HG03064 (cell line): ENCODE measurements around the gene MTCH1.

Experiments
- ATAC-seq: cut with Tn5 transposase; IDR thresholded peaks from one replicate; pipeline ENCODE4 v1.9.1; 2021; ENCODE audit warnings: low read depth; ENCODE audit not compliant: unreplicated experiment

Gene MTCH1

DNA sequence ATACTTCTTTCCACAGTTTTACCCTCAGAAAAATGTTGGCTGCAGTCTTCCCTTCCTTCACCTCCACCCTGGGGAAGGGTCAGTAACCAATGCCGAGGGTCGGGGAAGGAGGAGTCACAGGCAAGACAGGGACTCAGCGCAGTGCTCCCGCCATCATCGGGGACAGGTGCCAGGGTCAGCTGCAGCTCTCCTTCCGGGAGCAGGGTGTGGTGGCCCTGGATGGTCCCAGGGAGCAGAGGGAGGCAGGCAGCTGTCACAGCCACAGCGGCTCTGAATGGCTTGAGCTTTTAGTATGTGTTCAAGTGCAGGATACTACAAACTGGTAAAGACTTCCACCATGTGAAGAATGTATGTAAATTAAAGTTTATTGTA lies 57.5 kb downstream of the MTCH1 start:
- ATAC-seq, result no peak

GRCh38 chr6:36927691-36928546 lies 58.1 kb downstream of the MTCH1 start:
- ATAC-seq, result no peak

DNA sequence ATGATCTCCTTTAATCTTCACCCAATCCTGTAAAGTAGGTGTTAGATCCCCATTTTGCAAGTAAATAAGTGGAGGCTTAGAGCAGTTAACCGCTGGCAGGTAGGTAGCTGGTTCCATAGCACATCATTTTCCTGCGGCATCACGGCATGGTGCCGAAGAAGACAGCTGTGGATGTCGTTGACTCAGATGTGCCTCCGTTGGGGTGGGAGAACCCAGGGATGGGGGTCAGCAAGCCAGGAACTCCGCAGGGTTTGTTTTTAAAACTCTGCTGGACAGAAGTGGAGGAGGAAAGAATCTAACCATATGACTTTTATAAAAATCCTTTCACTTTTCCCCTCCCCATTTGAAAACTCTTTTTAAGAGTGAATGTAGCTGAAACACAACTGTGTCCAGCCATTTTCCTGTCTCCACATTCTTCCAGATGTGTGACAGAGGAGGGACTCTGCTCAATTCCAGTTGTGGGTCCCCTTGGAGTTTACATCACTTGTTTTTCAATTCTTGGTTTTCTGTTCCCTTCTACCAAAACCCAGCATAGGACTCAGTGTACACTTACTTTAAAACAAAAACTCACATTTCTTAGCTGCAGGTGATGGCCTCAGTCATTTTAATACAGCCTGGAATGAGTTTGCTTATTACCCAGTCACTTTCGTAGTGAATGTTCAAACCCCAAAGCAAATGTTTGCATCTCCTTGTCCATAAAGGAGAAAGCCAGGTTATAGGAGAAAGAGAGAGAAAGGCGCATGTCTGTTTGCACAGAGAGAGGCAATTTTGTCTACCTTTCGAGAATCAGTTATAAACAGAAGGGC lies 59.1 kb downstream of the MTCH1 start:
- ATAC-seq, result no peak

- no peak for ATAC-seq
These were observed 60.2 kb downstream of the MTCH1 start for GRCh38 chr6:36925809-36926208.

- ATAC-seq, result no peak
These were observed 61.1 kb downstream of the MTCH1 start for GRCh38 chr6:36924778-36925374.

GRCh38 chr6:36924131-36924530 lies 61.9 kb downstream of the MTCH1 start:
- ATAC-seq, result no peak

DNA sequence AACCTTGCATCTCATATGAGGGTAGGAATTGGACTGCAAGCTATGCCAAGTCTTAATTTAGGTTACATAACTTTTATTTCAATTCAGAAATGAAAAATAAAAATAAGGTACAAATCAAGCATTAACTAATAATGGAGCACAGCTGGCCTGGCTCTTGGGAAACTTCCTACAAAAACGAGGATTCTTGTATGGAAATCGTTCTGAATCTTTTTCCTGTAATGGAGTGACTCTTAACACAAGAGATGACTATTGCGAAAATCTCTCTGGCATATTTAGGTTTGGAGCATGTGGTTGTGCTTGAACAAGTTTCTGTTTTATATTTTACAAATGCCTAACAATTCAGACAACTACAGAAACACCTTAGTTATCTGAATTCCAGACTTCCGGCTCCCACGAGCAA lies 65.5 kb downstream of the MTCH1 start:
- no peak for ATAC-seq

- ATAC-seq, result no peak
These were observed 65.9 kb downstream of the MTCH1 start for GRCh38 chr6:36920049-36920448.
